GM23338 (cell line): ENCODE measurements around the gene TRIB2. TPM values are rescaled to one million over a fixed set of nuclear protein-coding genes. Genes with fewer than 3 reads are reported as not detected.

ENCODE experiments used
- ATAC-seq: fragments of 200-7000 bp; cut with Tn5 transposase; 3 replicates; pipeline ENCODE4 v1.9.1; 2020
- DNase-seq: peaks from one replicate; pipeline ENCODE4 v3.0.0-alpha.2; 2015; ENCODE audit warnings: low spot score
- H2AFZ ChIP-seq: fragments of 200-600 bp; sonication (generic); 2 replicates; pipeline ENCODE4 v1.8.0; 2016; ENCODE audit warnings: antibody characterized with exemption, mild to moderate bottlenecking, moderate library complexity
- H3F3A ChIP-seq: fragments of 200-600 bp; sonication (generic); replicated peaks from 2 replicates; pipeline ENCODE4 v1.8.0; 2017; ENCODE audit warnings: antibody characterized with exemption, mixed run types, low read depth
- H3K27ac ChIP-seq: fragments of 200-600 bp; sonication (generic); 2 replicates; pipeline ENCODE4 v1.6.1; 2016; ENCODE audit warnings: low read depth
- H3K27me3 ChIP-seq: fragments of 200-600 bp; sonication (generic); 2 replicates; pipeline ENCODE4 v1.8.0; 2016; ENCODE audit warnings: mild to moderate bottlenecking, mixed run types, moderate library complexity; ENCODE audit not compliant: insufficient read depth
- H3K36me3 ChIP-seq: fragments of 200-600 bp; sonication (generic); 2 replicates; pipeline ENCODE4 v1.8.0; 2016; ENCODE audit warnings: mild to moderate bottlenecking; ENCODE audit not compliant: insufficient read depth
- H3K4me1 ChIP-seq: fragments of 200-600 bp; sonication (generic); 2 replicates; pipeline ENCODE4 v1.8.0; 2016; ENCODE audit warnings: mild to moderate bottlenecking, moderate library complexity; ENCODE audit not compliant: insufficient read depth
- H3K4me2 ChIP-seq: fragments of 200-600 bp; sonication (generic); 2 replicates; pipeline ENCODE4 v1.7.1; 2017; ENCODE audit warnings: mixed run types
- H3K4me3 ChIP-seq: fragments of 200-600 bp; sonication (generic); 2 replicates; pipeline ENCODE4 v1.6.1; 2016; ENCODE audit warnings: mixed run types
- H3K79me2 ChIP-seq: fragments of 200-600 bp; sonication (generic); replicated peaks from 2 replicates; pipeline ENCODE4 v1.8.0; 2017; ENCODE audit warnings: mild to moderate bottlenecking; ENCODE audit not compliant: insufficient read depth
- H3K9me2 ChIP-seq: fragments of 200-600 bp; sonication (generic); 2 replicates; pipeline ENCODE4 v1.8.0; 2017; ENCODE audit not compliant: insufficient read depth
- H4K20me1 ChIP-seq: fragments of 200-600 bp; sonication (generic); replicated peaks from 2 replicates; pipeline ENCODE4 v1.8.0; 2017; ENCODE audit warnings: mild to moderate bottlenecking; ENCODE audit not compliant: insufficient read depth
- H3K27ac Mint-ChIP-seq: 2 replicates; pipeline ENCODE4 v1.8.0; 2020; ENCODE audit warnings: inconsistent platforms, mild to moderate bottlenecking, moderate library complexity, mixed read lengths
- H3K27me3 Mint-ChIP-seq: 3 replicates; pipeline ENCODE4 v1.8.0; 2022; ENCODE audit warnings: low read depth, mild to moderate bottlenecking, moderate library complexity, mixed read lengths, inconsistent platforms; ENCODE audit not compliant: insufficient read depth, poor library complexity
- H3K36me3 Mint-ChIP-seq: 3 replicates; pipeline ENCODE4 v1.8.0; 2021; ENCODE audit warnings: low read depth, mild to moderate bottlenecking, inconsistent platforms, moderate library complexity, mixed read lengths
- H3K4me1 Mint-ChIP-seq: 3 replicates; pipeline ENCODE4 v1.8.0; 2020; ENCODE audit warnings: mild to moderate bottlenecking, inconsistent platforms, mixed read lengths
- H3K4me3 Mint-ChIP-seq: 3 replicates; pipeline ENCODE4 v1.8.0; 2021; ENCODE audit warnings: moderate library complexity, mild to moderate bottlenecking, inconsistent platforms, mixed read lengths
- H3K9me3 Mint-ChIP-seq: 3 replicates; pipeline ENCODE4 v1.8.0; 2020; ENCODE audit warnings: moderate library complexity, mild to moderate bottlenecking, inconsistent platforms, mixed read lengths
- CREB1 ChIP-seq: fragments of 250-450 bp; sonication (Bioruptor Pico); IDR thresholded peaks from 2 replicates; pipeline ENCODE4 v1.5.0; 2020; ENCODE audit warnings: low read depth, mild to moderate bottlenecking, moderate library complexity
- CTCF ChIP-seq, 2 experiments: fragments of 200-600 bp in 1 of 2; sonication (generic) in 1 of 2; conservative IDR thresholded peaks; 2 replicates each; pipeline versions ENCODE4 v1.5.1 to v1.6.1; 2016 to 2017; ENCODE audit warnings: antibody characterized with exemption in 2 of 2, low read depth in 2 of 2, mild to moderate bottlenecking in 2 of 2, moderate library complexity in 1 of 2
- EZH2 ChIP-seq: fragments of 200-600 bp; sonication (generic); IDR thresholded peaks from one replicate; pipeline ENCODE4 v1.8.0; 2017; ENCODE audit warnings: antibody characterized with exemption, mild to moderate bottlenecking, low read depth; ENCODE audit not compliant: unreplicated experiment
- EZH2phosphoT487 ChIP-seq: fragments of 200-600 bp; sonication (generic); IDR thresholded peaks from one replicate; pipeline ENCODE4 v1.8.1; 2018; ENCODE audit warnings: antibody characterized with exemption; ENCODE audit not compliant: unreplicated experiment
- JUNB ChIP-seq: IDR thresholded peaks from one replicate; pipeline ENCODE4 v1.6.1; 2016; ENCODE audit warnings: antibody characterized with exemption; ENCODE audit not compliant: unreplicated experiment
- NANOG ChIP-seq: IDR thresholded peaks from 2 replicates; pipeline ENCODE4 v1.6.1; 2016; ENCODE audit warnings: antibody characterized with exemption, borderline replicate concordance
- STAT1 ChIP-seq: IDR thresholded peaks from one replicate; pipeline ENCODE4 v1.6.1; 2016; ENCODE audit warnings: antibody characterized with exemption; ENCODE audit not compliant: unreplicated experiment
- ZNF114 ChIP-seq: fragments of 250-450 bp; sonication (Bioruptor Pico); IDR thresholded peaks from 2 replicates; pipeline ENCODE4 v1.5.0; 2020; ENCODE audit warnings: mild to moderate bottlenecking, moderate library complexity
- ZNF462 ChIP-seq: fragments of 250-450 bp; sonication (Bioruptor Pico); IDR thresholded peaks from 2 replicates; pipeline ENCODE4 v1.5.0; 2020; ENCODE audit warnings: mild to moderate bottlenecking, moderate library complexity
- polyA plus RNA-seq: library from polyadenylated mRNA; unstranded; fragments of >200 nt; fragmentation: Nextera tagmentation; extraction: Ambion mirVana; gene quantifications from 2 replicates; pipeline ENCODE4 v1.2.1, GENCODE V29; 2016
- total RNA-seq: library from RNA; depleted of rRNA; stranded (reverse); fragments of >200 nt; shearing (Covaris generic); gene quantifications from 2 replicates; pipeline ENCODE4 v1.2.3, GENCODE V29; 2014

TRIB2 gene
- total and polyA plus RNA-seq, 2 experiments from 2014 or later: 40.3 to 109 TPM

GRCh38 chr2:12688893-12689292 lies 27.8 kb upstream of the TRIB2 start (continued):
- TF ChIP-seq ZNF462 (CRISPR knock-in tag): no peak

GRCh38 chr2:12693509-12693908 lies 23.2 kb upstream of the TRIB2 start:
- Mint-ChIP-seq H3K27ac (no peak overlapping the region), H3K9me3 (peaks cover 38% of the 10 kb centered on the region), H3K4me1 (no peaks in the 10 kb centered on the region), H3K27me3 (peaks cover 4% of the 10 kb centered on the region), H3K36me3 (peaks cover 18% of the 10 kb centered on the region), H3K4me3 (no peak overlapping the region)
- H3K27ac ChIP-seq: no peak overlapping the region
- ATAC-seq (no peak), DNase-seq (no peak)
- no peak overlapping the region for H3K4me2 ChIP-seq
- no peaks in the 10 kb centered on the region for H3K27me3 ChIP-seq
- H4K20me1 ChIP-seq: no peaks in the 10 kb centered on the region
- H3K4me3 ChIP-seq: no peak overlapping the region
- no peaks in the 10 kb centered on the region for H3F3A ChIP-seq
- no peaks in the 10 kb centered on the region for H3K9me2 ChIP-seq
- H2AFZ ChIP-seq: no peak overlapping the region
- H3K36me3 ChIP-seq: no peaks in the 10 kb centered on the region
- H3K4me1 ChIP-seq: no peaks in the 10 kb centered on the region
- no peaks in the 10 kb centered on the region for H3K79me2 ChIP-seq
- no peak for TF ChIP-seq EZH2phosphoT487
- TF ChIP-seq JUNB: no peak
- TF ChIP-seq NANOG: no peak
- no peak for TF ChIP-seq STAT1
- TF ChIP-seq CTCF (conservative IDR thresholded peaks at IDR 0.05; ENCODE audit: low read depth in 2 of 2): no peak
- TF ChIP-seq ZNF462 (CRISPR knock-in tag): no peak
- no peak for TF ChIP-seq EZH2
- TF ChIP-seq CREB1 (CRISPR knock-in tag): no peak
- TF ChIP-seq ZNF114: no peak
